OCI-LY7 (cell line): ENCODE data around the gene COP1. TPM values are rescaled to one million over a fixed set of nuclear protein-coding genes. Genes with fewer than 3 reads are reported as not detected.
A peak's percentile ranks its signal among the peaks of the same experiment; 100 is the strongest.

Experiments
- small RNA-seq: library from RNA; depleted of rRNA; stranded (forward); fragments of <200 nt; gene quantifications from one replicate; pipeline ENCODE3, GENCODE V24; 2014
- total RNA-seq, 2 experiments: library from RNA; depleted of rRNA in 1 of 2; stranded (reverse); fragments of >200 nt in 1 of 2; shearing (Covaris generic) in 1 of 2; gene quantifications; 2 replicates each; pipeline ENCODE4 v1.2.3, GENCODE V29; 2014 to 2022

Gene COP1
- total RNA-seq, 2 experiments from 2014 or later, result 75.2 to 76.9 TPM

Small RNA genes lying within 50 kb of the gene (small RNA-seq; reads per million reads assigned to genes)
- gene RF00066, result not detected
- not detected for gene RNU2-12P
- gene RPS29P5, result 0.57 reads per million, percentile 14 among the genes with 10 or more reads in this experiment
- gene SCARNA3, result 1.2 reads per million, percentile 57 among the genes with 10 or more reads in this experiment
